ENCODE measurements around the gene GLRA3.
"Not testable (repeated sequence)": the region's sequence is repeated elsewhere in the genome, so short reads cannot be mapped to it uniquely, and the experiment has no call there.

The GLRA3 gene

DNA sequence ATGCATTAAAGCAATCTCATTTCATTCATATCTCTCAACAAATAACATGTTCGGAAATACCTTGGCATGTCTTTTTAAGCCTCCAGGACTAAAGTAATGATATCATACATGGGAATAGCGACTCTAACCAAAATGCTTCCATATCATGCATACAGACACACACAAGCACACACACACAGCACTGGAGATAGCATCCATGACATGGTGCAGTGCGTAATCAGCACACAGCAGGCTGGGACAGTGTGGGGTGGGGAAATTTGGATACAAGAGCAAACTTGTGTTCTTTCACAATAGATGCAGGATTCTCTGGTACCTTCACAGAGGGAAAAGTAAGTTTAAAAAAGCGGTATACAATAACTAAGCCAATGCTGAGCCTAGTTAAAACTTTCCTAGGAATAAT lies 174.4 kb downstream of the GLRA3 start:
- DNase-seq (ENCODE audit: low spot score): no peak

DNA sequence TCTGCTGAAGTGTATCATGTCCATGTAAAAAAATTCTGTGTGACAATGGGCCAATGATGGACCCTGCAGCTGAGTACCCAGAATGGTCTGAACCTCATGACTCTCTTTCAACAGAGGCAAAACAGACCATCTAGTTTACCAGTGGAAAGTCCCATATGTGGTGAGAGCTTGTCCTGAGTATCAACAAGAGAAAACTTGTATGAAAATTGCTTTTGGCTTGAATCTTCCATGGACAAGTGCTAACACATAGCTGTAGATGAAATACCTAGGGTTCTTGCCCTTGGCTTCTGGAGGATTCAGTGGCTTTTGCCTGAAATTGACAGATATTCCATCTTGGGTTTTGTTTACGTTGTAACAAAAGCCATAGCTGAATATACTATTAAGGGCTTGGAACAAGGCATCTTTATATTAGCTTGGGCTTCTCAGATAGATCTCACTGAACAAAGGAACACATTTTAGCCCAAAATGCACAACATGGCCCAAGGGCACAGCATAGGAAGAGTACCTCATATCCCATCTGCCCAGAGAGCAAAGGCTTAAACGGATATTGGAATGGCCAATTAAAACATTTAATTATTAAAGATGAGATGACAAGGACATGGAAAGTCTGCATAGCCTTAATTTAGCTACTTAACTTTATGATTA lies 178.2 kb downstream of the GLRA3 start:
- no peak for DNase-seq (ENCODE audit: low spot score)

DNA sequence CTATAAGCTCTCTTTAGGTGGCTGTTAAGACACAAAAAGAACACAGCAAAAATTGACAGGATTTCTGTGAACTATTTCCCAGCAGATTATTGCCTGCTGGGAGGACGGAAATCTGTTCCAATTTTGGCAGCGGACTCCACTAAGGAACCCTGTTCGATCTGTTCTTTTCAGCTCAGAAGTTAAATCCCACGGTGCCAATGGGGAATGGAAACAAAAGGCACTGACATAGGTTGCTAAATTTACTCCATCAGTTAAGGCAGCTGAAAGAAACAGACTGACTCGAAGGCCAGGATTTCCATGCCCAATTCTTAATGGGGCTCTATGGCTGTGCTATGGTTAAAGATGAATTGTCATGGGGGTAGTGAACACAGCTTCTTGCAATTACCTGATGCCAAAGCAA lies 180.2 kb downstream of the GLRA3 start:
- no peak for DNase-seq (ENCODE audit: low spot score)

DNA sequence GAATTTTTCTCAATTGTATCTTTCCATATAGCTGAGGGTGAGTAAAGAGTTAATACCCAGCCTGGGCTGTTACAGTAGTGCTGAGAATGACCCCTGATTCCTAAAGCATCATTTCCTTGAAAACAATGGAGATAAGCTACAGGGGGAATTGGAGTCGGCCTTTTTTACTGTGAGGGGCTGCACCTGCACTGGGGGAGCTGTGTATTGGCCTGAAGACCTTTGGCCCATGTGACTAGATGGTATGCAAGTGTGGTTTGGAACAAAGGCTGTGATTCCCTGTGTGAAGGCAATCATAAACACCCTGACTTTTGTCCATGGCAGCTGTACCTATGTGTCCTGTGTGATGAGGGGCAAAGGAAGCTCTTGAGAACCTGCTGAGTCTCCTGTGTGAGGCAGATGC lies 182.7 kb downstream of the GLRA3 start:
- DNase-seq (ENCODE audit: low spot score): no peak

DNA sequence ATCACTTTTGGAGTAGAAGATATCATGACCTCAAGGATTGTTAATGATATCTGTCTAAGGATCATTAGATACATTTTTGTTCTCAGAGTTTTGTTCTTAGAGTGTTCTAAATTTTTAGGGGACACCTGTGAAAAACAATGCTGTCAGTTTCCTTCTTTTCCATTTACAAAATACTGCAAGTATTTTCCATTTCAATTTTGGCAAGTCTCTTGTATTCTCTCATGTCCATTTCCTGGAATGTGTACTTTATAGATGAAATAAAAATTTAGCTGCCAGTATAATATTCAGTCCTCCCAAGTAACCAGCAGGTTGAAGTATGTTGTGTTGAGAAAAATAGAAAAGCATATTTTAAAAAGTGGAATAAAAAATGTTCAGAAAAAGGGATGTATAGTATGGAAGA lies 188.9 kb downstream of the GLRA3 start:
- DNase-seq (ENCODE audit: low spot score): no peak

DNA sequence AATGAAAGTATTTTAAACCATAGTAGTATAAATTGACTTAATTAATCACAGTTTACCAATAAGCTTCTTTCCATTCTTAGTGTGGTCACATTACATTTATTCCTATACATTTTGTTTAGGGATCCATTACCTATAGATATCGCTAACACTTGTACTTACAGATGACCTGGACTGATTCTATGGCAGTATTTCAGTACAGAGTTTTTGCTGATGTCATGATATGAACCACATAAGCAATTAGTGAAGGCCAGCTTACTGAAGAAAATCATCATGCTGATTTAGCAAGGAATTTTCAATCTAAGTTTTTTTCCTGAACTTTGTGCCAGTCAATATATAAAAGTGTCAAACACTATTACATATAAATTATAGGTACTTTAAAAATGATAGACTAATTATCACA lies 193.3 kb downstream of the GLRA3 start:
- no peak for DNase-seq (ENCODE audit: low spot score)

DNA sequence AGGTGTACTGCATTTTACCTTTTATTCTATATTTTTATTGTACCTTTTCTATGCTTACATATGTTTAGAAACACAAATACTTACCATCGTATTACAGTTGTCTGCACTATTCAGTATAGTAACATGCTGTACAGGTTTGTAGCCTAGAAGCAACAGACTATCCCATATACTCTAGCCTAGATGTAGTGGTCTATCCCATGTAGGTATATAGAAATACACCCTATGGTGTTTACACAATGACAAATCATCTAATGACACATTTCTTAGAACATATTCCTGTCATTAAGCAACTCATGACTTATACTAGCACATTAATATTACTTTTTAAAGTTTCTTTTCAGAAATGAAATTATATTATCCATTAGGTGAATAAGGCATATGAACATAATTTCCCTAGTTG lies 195.6 kb downstream of the GLRA3 start:
- DNase-seq (ENCODE audit: low spot score): no peak

DNA sequence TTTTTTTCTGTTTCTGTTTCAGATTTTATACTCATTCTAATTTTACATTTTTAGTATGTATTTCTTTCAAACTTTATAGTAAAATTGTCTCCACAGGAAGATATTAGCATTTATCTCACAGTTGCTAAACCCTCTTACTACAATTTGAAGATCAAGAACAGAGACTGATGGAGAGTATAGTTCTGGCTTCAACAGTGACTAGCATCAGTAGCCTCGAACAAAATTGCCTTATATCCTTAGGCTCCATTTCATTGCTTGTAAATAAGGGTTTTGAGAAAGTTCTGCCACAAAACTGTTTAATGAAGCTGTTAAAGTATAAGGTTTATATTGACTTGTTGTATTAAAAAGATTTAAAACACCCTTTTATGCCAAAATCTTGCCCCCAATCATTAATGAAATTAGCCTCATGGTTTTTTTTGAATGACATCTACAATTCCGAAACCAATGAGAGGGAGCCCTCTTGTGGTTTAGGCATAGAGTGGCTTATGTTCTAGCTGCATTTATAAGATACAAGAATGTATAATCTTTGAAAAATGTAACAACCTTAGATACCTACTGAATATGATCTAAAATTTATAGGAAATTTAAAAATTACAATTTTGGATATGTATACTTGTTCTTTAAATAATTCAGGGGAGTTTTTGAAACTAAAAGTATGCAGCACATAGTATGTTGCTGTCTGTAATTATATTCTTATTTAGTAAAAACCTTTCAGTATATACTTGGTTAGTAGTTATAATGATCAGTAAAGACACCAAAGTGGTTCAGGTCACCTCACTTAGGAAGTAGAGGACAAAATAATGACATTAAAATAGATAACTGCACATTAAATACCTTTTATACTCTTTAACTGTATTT lies 196.9 kb downstream of the GLRA3 start:
- peak; percentile 18 for DNase-seq (ENCODE audit: low spot score)

DNA sequence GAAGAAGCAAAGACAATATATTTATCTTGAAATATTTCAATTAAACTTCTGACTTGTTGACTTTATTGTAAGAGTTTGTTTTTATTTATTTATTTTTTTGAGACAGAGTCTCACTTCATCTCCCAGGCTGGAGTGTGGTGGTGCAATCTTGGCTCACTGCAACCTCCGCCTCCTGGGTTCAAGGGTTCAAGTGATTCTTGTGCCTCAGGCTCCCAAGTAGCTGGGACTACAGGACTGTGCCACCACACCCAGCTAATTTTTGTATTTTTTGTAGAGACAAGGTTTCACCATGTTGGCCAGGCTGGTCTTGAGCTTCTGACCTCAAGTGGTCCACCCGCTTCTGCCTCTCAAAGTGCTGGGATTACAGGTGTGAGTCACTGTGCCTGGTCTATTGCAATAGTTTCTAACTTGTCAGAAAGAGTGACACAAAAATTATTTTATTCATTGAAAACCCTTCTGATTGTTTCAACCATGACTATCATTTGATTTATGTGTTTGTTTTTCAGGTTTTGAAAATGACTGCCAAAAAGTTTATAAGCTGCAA lies 199.1 kb downstream of the GLRA3 start:
- not testable (repeated sequence) for DNase-seq (ENCODE audit: low spot score)

DNA sequence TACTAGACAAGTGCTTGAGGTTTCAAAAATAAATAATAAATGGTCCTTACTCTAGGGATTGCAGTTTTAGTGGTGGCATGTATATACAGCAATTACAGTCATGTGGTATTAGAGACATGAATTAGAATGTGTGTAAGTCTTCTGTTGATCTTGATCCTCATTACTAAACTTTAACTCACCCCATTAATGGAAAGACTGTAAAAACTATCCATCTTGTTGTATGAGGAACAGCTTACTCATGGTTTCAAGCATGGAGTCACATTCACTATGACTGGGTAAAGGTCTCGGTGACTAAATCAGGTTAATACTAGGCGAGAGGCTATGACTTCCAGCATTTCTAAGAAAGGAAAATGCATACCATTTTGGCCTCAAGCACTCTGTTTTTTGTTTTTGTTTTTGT lies 199.8 kb downstream of the GLRA3 start:
- no peak for DNase-seq (ENCODE audit: low spot score)

DNA sequence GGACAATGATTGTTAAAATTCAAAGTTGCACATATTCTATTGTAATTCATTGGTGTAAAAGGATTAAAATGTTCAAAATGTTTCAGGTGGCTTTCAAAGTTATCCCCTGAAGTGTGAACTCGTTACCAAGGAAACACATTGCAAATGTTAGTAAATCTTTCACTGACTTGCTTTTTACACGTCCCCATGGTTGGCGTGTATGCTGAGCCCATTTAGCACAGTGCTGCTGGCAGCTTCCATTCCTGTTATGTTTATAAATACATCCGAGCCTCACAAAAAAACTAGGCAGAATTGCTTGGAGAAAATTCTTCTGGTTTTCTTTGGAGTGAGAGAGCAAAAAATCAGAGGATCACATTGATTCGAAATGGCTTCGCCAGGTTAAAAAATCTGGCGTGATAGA lies 200.9 kb downstream of the GLRA3 start:
- DNase-seq (ENCODE audit: low spot score): no peak

DNA sequence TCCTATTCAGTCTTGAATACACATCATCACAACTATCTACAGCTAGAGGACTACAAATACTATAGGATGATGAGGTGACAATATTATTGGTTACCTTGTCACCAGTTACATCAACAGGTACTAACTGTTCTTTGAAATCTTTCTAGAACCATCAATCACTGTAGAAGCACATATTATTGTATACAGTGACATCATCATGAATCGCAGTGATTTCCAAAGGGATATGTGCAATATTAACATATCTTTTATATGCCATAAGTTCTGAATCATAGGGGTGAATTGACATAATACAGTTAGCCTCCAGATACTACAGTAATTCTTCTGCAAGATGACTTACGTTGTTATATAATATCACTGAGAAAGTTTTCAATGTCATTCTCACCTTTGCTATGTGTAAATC lies 201.6 kb downstream of the GLRA3 start:
- DNase-seq (ENCODE audit: low spot score): no peak

DNA sequence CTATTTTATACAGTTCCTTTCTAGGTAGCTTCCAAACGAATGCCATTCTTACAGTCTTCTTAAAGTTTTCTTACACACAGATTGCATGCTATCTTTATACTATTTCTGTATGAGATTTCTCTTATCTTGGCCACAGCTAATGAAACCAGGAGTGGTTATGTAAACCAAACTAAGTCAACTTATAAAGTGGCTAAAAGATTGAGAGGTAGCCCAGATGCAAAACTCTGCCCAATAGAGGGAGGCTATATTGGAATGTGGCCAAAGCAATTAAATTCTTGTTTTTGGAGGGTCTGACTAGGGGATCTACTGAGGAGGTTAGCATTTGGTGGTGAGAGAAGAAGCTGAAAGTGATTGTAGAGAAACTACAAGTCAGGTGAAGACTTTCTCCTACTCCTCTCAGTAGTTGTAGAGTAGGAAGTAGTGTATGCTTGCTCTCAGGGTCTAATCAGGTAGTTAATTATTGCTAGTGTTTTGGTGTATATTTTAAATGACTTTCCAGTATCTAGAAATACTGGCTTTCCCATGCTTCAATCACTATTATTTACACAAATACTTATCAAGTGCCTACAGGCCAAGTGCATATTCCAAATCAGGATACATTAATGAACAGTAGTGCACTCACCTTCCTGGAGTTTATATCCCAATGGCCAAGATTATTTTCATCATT lies 202.6 kb downstream of the GLRA3 start:
- no peak for DNase-seq (ENCODE audit: low spot score)

DNA sequence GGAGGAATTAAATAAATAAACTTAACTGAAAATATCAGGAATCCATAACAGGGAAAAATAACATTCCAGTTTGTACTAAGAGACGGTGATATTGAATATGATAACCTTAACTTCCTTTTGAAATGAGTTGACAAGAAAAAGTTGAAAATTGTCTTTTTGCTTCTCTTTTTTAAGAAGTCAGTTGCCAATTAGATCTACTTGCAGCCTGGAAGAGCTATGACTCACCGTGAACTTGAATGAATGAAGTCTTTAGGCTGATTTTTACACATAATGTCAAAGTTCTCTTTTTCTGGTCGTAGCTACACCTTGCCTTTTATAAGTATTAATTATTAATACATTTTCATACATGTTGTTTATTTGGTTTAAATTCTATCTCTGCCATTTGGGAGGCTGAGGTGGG lies 212.4 kb downstream of the GLRA3 start:
- no peak for DNase-seq (ENCODE audit: low spot score)

DNA sequence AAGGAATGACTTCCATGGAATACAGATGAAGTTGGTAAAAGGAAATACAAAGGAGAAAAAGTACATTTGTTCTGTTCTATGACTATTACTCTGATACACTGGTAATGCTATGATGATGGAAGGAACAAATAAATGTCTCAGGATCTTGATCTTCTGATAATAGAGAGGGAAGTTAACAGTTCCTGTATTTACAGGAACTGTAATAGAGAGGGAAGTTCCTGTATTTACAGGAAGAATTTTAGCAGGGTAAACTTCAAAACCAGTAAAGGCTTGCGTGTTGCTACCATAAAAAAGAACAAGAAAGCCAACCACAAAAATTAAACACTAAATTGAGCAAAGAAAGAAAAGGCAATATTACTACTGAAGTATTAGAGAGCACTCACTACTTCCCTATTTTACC lies 215.1 kb downstream of the GLRA3 start:
- DNase-seq (ENCODE audit: low spot score): no peak

DNA sequence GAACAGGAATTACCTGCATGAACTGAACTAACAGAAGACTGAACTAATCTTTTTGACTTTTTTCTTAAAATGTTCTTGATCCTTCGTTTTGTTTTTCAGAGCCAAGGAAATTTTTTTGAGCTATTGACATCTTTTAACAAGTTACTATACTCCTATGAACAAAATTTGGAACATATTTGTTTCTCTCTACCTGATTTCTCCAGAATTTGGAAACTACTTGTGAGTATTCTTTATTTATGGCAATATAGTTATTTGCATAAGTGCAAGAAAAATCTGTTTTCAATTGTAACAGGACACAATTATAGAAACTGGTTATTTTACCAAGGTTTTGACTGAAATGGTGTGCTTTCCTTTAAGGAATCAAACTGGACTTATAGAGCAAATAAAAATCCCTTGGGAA lies 217.3 kb downstream of the GLRA3 start:
- no peak for DNase-seq (ENCODE audit: low spot score)

DNA sequence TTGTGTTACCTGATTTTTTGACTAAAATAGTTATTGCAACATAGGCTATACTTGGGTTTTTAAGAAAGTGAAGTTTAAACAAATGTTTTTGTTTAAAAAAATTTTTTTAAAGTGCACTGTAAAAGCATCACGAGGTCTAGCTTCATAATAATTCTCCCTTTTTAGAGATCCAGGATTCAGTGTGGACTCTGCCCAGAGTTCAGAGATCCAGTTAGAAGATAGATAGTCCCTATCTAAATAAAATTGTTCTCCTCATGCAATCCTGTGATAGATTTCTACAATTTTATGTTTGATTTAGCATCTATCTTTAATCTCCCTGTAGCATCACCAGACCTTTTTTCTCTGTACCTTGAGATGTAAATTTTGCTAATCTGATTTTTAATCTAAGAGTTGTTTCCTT lies 221.3 kb downstream of the GLRA3 start:
- no peak for DNase-seq (ENCODE audit: low spot score)

DNA sequence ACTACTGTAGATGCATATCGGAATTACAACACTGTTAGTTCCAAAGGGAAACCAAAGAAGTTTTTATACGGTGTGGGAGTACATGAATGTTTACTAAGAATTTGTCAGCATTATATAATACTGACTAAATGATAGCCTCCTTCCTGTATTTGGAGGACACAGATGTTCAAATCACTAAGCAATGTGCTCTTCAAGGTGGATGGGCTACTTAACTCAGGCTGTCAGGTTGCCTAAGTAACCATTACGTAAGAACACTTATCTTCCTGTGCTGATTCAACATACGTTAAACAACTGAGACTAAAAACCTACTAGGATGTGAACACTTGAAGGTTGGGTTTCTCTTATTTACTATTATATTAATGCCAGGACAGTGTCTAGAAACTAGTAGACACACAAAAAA lies 224.8 kb downstream of the GLRA3 start:
- DNase-seq (ENCODE audit: low spot score): no peak

DNA sequence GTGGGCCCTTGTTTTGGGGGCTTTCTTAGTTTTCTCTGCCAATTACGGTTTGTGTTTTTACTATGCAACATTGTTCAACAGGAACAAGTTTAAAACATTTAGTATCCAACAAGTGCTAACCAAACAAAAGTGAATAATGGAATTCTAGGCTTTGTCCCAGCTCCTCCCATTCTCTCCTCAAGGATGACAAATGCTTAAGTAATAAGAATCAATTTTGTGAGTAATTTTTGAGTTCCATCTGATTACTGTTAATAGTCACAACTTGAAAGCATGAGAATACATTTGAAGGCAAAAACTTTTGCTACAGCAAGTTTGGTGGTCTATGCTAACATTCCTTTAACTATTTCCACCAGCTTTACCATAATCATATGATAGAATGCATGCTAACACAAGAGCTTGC lies 228.7 kb downstream of the GLRA3 start:
- no peak for DNase-seq (ENCODE audit: low spot score)

DNA sequence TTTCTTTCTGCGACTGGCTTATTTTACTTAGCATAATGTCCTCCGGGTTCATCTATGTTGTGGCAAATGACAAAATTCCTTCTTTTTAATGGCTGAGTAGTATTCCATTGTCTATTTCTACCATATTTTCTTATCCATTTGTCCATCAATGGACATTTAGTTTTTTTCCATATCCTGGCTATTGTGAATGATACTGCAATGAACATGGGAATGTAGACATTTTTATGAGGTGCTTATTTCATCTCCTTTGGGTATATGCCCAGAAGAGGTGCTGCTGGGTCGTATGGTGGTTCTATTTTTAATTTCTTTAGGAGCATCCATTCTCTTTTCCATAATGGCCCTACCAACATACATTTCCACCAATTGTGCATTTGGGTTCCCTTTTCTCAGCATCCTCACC lies 230.2 kb downstream of the GLRA3 start:
- DNase-seq (ENCODE audit: low spot score): no peak

DNA sequence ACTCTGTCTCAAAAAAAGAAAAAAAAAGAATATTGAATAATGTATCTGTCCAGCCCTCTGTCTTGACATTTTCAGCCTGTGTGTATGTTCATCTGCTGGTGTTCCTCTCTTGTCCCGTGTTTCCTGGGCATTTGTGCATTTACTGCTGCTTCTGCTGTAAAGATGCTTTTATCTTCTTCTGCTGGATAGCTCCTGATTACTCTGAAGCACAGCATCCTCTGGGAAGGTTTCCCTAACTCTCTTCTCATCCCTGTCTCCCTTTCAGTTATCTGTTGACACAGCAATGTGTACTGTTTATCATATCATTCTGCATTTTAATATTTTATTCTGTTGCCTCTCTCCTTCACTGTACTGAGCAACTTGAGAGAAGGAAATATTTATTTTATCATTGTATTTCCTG lies 232.5 kb downstream of the GLRA3 start:
- no peak for DNase-seq (ENCODE audit: low spot score)

DNA sequence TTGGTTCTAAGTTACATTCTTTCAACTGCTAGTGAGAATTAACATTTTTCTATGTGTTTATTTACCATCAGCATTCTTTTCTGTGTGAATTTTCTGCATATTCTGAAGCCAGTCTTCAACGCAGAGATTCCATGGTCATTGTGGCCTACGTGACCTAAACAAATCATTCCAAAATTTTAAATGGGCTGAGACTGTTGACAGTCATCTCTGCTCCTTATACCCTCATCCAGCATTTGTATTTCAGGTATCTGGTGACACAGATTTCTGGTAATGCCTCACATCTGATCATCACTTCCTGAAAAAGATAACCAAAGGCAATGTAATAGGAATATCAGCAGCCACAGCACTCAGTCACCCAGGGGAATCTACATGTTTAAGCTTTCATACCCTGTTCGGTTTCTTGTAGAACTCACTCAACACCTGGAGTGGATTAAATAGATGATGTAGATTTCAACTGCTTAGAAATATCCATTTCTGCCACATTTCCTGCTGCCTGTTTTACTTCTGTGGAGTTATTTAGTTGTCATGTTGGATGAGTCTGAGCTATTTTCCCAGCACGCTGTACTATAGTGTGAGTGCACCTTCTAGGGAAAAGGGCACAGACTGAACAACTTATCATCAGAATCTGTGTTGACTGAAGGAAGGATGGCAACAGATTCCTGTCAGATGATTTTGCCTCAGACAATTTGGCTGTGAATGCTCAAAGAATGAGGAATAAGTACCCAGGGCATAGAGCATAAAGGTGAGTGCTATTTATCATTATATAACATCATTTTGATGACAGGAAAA lies 233.7 kb downstream of the GLRA3 start:
- no peak for DNase-seq (ENCODE audit: low spot score)

All from globus pallidus (tissue), 1 donor.